WERI-Rb-1 (cell line): ENCODE measurements around the gene TTC12.
A peak's percentile ranks its signal among the peaks of the same experiment; 100 is the strongest.

ENCODE experiments used
- DNase-seq: peaks from one replicate; pipeline ENCODE4 v3.0.0-alpha.2; 2020
- H3K27ac ChIP-seq: fragments of 250-450 bp; sonication (Bioruptor Pico); 2 replicates; pipeline ENCODE4 v1.5.1; 2020; ENCODE audit warnings: mild to moderate bottlenecking, moderate library complexity
- H3K27me3 ChIP-seq: fragments of 250-450 bp; sonication (Bioruptor Pico); 2 replicates; pipeline ENCODE4 v1.5.1; 2021; ENCODE audit warnings: mild to moderate bottlenecking, low read depth, moderate library complexity; ENCODE audit not compliant: insufficient read depth, severe bottlenecking
- H3K36me3 ChIP-seq: fragments of 250-450 bp; sonication (Bioruptor Pico); 2 replicates; pipeline ENCODE4 v1.5.1; 2020; ENCODE audit warnings: mild to moderate bottlenecking, moderate library complexity
- H3K4me3 ChIP-seq: 2 replicates; pipeline ENCODE4 v1.5.1; 2011; ENCODE audit warnings: low read depth, mild to moderate bottlenecking, control low read depth, low read length
- H3K9me3 ChIP-seq: fragments of 250-450 bp; sonication (Bioruptor Pico); 2 replicates; pipeline ENCODE4 v1.5.1; 2021; ENCODE audit warnings: mild to moderate bottlenecking, moderate library complexity; ENCODE audit not compliant: severe bottlenecking
- CTCF ChIP-seq: IDR thresholded peaks from 2 replicates; pipeline ENCODE4 v1.5.1; 2011; ENCODE audit warnings: low read depth, mild to moderate bottlenecking, control low read depth, inconsistent platforms, low read length

TTC12 gene

GRCh38 chr11:113373306-113373705 lies 58.9 kb downstream of the TTC12 start:
- DNase-seq, result no peak
- H3K27ac ChIP-seq, result peak overlapping the region; percentile 14
- H3K9me3 ChIP-seq, result no peaks in the 10 kb centered on the region
- no peak overlapping the region for H3K4me3 ChIP-seq
- no peaks in the 10 kb centered on the region for H3K36me3 ChIP-seq
- H3K27me3 ChIP-seq, result no peaks in the 10 kb centered on the region
- no peak for TF ChIP-seq CTCF

DNA sequence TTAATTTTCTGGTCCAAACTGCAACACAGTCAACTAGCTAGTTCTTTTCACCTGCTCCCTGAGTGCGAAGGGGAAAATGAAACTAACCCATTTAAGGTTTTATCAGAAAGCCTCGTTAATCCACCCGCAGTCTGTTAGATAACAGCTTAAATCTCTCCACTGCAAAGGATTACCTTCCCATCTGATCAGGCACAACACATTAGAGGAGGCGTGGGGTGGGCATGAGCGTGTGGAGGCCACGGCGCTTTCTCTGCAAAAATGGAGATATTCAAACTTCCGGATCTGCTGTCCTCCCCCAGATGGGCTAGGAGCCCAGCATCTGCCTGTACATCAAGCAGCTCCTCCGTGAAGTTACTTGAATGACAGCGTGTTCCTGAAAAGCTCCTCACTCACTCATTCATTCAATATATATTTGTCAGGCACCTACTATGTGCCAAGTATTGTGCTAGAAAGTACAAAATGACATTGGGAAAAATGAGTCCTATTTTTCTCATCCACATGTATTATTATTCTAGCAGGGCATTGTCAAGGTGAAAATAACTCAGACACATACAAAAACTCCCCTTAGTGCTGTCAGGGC lies 59.7 kb downstream of the TTC12 start:
- Histone ChIP-seq H3K4me3 (no peak overlapping the region), H3K9me3 (no peaks in the 10 kb centered on the region), H3K27me3 (no peaks in the 10 kb centered on the region), H3K27ac (peak overlapping the region; percentile 14), H3K36me3 (no peaks in the 10 kb centered on the region)
- no peak for TF ChIP-seq CTCF
- DNase-seq, result peak; percentile 75

GRCh38 chr11:113375402-113375801 lies 61.0 kb downstream of the TTC12 start:
- Histone ChIP-seq H3K4me3 (no peak overlapping the region), H3K9me3 (no peaks in the 10 kb centered on the region), H3K27me3 (no peaks in the 10 kb centered on the region), H3K36me3 (no peaks in the 10 kb centered on the region), H3K27ac (no peak overlapping the region)
- DNase-seq, result no peak
- TF ChIP-seq CTCF, result no peak

- Histone ChIP-seq H3K27ac (no peak overlapping the region), H3K27me3 (no peaks in the 10 kb centered on the region), H3K4me3 (no peak overlapping the region), H3K9me3 (no peaks in the 10 kb centered on the region), H3K36me3 (no peaks in the 10 kb centered on the region)
- peak; percentile 55 for DNase-seq
- TF ChIP-seq CTCF, result no peak
Observed at GRCh38 chr11:113376156-113376555, 61.8 kb downstream of the TTC12 start.

DNA sequence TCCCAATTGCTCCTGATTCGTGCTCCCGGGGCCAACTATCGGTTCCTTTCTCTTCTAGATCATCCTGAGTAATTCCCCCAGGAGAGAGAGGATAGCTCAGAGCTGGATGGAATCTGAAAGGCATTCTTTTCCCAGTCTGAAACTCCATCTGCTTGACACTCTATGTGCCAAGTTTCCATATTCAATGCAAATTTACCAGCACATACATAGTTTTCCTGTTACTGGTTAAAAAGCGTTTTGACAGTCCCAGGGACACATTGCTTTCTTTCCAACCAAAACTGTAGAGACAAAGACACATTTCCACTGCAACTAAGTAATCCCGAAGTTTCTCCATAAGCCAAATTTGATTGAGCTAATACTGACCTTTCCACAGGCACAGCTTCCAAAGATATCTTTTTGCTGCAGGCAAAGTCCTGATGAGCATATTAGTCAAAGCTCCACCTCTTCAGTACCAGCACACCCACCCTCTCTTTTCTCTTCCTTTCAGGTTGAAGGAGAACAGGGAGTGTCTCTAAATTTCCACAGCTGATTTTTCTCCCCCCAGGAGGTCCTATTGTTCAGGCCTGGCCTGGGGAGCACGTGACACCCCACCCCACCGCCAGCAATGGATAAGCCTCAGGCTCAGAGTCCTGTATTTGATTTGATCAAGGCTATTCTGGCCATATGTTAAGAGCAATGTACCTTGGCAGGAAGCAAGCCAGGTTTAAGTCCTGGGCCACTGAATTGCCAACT lies 63.5 kb downstream of the TTC12 start:
- peak; percentile 63 for DNase-seq
- TF ChIP-seq CTCF, result no peak
- H3K27ac ChIP-seq, result no peak overlapping the region

More for the DNA sequence above, 63.5 kb downstream of the TTC12 start:
- H3K9me3 ChIP-seq, result no peaks in the 10 kb centered on the region
- H3K4me3 ChIP-seq, result no peak overlapping the region
- no peaks in the 10 kb centered on the region for H3K27me3 ChIP-seq
- no peaks in the 10 kb centered on the region for H3K36me3 ChIP-seq
